OCI-LY3 (cell line): ENCODE data around the gene TAF8.

Source experiments
- EZH2phosphoT487 ChIP-seq: fragments of 200-600 bp; shearing (Covaris generic); IDR thresholded peaks from 2 replicates; pipeline ENCODE4 v1.6.1; 2018; ENCODE audit warnings: antibody characterized with exemption, mixed run types, low read depth
- TF ChIP-seq, protein P1 (sequence below): fragments of 200-600, 300-600 bp; sonication (generic); IDR thresholded peaks from 2 replicates; pipeline ENCODE4 v1.5.1; 2014; ENCODE audit warnings: antibody characterized with exemption, low read length, low read depth

DNA sequence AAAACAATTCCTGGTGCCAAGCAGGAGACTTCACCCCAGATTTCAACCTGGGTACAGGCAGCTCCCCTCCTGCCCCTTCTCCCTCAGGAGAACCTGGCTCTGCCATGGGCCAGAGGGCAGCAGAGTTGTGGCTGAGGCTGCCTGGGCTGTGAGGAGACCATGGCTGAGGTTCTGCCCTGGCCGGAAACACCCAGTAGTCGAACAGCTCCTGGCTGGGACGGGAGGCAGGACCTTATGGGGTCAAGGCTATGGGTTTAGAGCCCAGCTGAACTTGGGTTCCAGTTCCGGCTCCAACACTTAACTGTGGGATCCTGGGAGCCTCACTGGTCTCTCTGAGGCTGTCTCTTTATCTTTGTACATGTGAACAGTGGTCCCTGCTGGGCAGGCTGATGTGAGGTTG is 83.6 kb downstream of the TAF8 start:
- TF ChIP-seq, protein P1, sequence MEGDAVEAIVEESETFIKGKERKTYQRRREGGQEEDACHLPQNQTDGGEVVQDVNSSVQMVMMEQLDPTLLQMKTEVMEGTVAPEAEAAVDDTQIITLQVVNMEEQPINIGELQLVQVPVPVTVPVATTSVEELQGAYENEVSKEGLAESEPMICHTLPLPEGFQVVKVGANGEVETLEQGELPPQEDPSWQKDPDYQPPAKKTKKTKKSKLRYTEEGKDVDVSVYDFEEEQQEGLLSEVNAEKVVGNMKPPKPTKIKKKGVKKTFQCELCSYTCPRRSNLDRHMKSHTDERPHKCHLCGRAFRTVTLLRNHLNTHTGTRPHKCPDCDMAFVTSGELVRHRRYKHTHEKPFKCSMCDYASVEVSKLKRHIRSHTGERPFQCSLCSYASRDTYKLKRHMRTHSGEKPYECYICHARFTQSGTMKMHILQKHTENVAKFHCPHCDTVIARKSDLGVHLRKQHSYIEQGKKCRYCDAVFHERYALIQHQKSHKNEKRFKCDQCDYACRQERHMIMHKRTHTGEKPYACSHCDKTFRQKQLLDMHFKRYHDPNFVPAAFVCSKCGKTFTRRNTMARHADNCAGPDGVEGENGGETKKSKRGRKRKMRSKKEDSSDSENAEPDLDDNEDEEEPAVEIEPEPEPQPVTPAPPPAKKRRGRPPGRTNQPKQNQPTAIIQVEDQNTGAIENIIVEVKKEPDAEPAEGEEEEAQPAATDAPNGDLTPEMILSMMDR, result no peak
- TF ChIP-seq EZH2phosphoT487, result no peak
